ENCODE measurements around the gene CCDC57.

DNA sequence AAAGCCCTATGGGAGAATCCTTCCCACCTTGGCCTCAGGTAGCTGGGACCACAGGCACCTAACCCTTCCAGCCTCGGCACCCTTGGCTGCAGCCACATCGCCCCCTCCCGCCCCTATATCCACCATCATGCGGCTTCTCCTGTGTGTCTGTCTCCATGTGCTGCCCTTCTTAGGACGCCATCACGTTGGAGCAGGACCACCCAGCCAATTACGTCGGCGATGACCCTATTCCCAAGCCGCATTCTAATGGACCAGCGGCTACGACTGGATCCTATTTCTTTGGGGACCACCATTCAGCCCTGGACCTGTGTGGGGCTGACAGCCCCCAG lies 3.3 kb upstream of the CCDC57 start:
- TF ChIP-seq POLR2A (IDR thresholded peaks at IDR 0.05), result no peak
- TF ChIP-seq, protein P1, sequence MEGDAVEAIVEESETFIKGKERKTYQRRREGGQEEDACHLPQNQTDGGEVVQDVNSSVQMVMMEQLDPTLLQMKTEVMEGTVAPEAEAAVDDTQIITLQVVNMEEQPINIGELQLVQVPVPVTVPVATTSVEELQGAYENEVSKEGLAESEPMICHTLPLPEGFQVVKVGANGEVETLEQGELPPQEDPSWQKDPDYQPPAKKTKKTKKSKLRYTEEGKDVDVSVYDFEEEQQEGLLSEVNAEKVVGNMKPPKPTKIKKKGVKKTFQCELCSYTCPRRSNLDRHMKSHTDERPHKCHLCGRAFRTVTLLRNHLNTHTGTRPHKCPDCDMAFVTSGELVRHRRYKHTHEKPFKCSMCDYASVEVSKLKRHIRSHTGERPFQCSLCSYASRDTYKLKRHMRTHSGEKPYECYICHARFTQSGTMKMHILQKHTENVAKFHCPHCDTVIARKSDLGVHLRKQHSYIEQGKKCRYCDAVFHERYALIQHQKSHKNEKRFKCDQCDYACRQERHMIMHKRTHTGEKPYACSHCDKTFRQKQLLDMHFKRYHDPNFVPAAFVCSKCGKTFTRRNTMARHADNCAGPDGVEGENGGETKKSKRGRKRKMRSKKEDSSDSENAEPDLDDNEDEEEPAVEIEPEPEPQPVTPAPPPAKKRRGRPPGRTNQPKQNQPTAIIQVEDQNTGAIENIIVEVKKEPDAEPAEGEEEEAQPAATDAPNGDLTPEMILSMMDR (IDR thresholded peaks at IDR 0.05), result no peak

Measured in esophagus squamous epithelium (tissue), 4 donors.